Trophoblast cell (in vitro differentiated cells and primary cell): Measurements from ENCODE around the gene LPIN1.

Experiments
- DNase-seq, 2 donors: peaks; one replicate each; pipeline ENCODE4 v3.0.0-alpha.2; 2016
- H2AFZ ChIP-seq: 2 replicates; pipeline ENCODE4 v1.6.1; 2013; ENCODE audit warnings: low read length, moderate library complexity, mild to moderate bottlenecking; ENCODE audit not compliant: insufficient read depth, poor library complexity
- H2AK5ac ChIP-seq: 2 replicates; pipeline ENCODE4 v1.6.1; 2013; ENCODE audit warnings: mild to moderate bottlenecking, low read length
- H2BK120ac ChIP-seq: 2 replicates; pipeline ENCODE4 v1.6.1; 2013; ENCODE audit warnings: low read length, mild to moderate bottlenecking, moderate library complexity; ENCODE audit not compliant: insufficient read depth, poor library complexity
- H2BK12ac ChIP-seq: 2 replicates; pipeline ENCODE4 v1.6.1; 2013; ENCODE audit warnings: mild to moderate bottlenecking, low read length, moderate library complexity
- H2BK5ac ChIP-seq: 2 replicates; pipeline ENCODE4 v1.6.1; 2013; ENCODE audit warnings: low read length, low read depth, moderate library complexity, mild to moderate bottlenecking; ENCODE audit not compliant: poor library complexity
- H3K14ac ChIP-seq: 2 replicates; pipeline ENCODE4 v1.6.1; 2013; ENCODE audit warnings: mild to moderate bottlenecking, low read length
- H3K18ac ChIP-seq: 2 replicates; pipeline ENCODE4 v1.6.1; 2013; ENCODE audit warnings: mild to moderate bottlenecking, low read length
- H3K23ac ChIP-seq: 2 replicates; pipeline ENCODE4 v1.6.1; 2013; ENCODE audit warnings: low read length
- H3K27ac ChIP-seq: 2 replicates; pipeline ENCODE4 v1.5.1; 2013; ENCODE audit warnings: low read depth, mild to moderate bottlenecking, inconsistent platforms, low read length, moderate library complexity
- H3K27me3 ChIP-seq: 2 replicates; pipeline ENCODE4 v1.6.1; 2013; ENCODE audit warnings: inconsistent platforms, mild to moderate bottlenecking, low read length, moderate library complexity; ENCODE audit not compliant: insufficient read depth
- H3K36me3 ChIP-seq, 2 experiments: 1 replicate in 1 of 2; 2 replicates in 1 of 2; pipeline ENCODE4 v1.6.1; 2013; ENCODE audit warnings: low read length in 2 of 2, mild to moderate bottlenecking in 2 of 2, moderate library complexity in 1 of 2; ENCODE audit not compliant: insufficient read depth in 2 of 2, control insufficient read depth in 1 of 2
- H3K4ac ChIP-seq: 2 replicates; pipeline ENCODE4 v1.6.1; 2013; ENCODE audit warnings: low read depth, mild to moderate bottlenecking, low read length, moderate library complexity
- H3K4me1 ChIP-seq, 2 experiments: 1 replicate in 1 of 2; 2 replicates in 1 of 2; pipeline ENCODE4 v1.6.1; 2013; ENCODE audit warnings: low read length in 2 of 2, mild to moderate bottlenecking in 2 of 2, moderate library complexity in 1 of 2; ENCODE audit not compliant: insufficient read depth in 2 of 2, control insufficient read depth in 1 of 2
- H3K4me2 ChIP-seq: 2 replicates; pipeline ENCODE4 v1.6.1; 2013; ENCODE audit warnings: inconsistent platforms, mild to moderate bottlenecking, low read length, moderate library complexity
- H3K4me3 ChIP-seq: 2 replicates; pipeline ENCODE4 v1.5.1; 2013; ENCODE audit warnings: mild to moderate bottlenecking, low read depth, low read length, inconsistent platforms
- H3K79me1 ChIP-seq: one replicate; pipeline ENCODE4 v1.6.1; 2013; ENCODE audit warnings: low read length
- H3K79me2 ChIP-seq: 2 replicates; pipeline ENCODE4 v1.6.1; 2013; ENCODE audit warnings: low read length, mild to moderate bottlenecking; ENCODE audit not compliant: control insufficient read depth, insufficient read depth, poor library complexity
- H3K9ac ChIP-seq: 2 replicates; pipeline ENCODE4 v1.6.1; 2013; ENCODE audit warnings: mild to moderate bottlenecking, low read length
- H3K9me3 ChIP-seq: 2 replicates; pipeline ENCODE4 v1.6.1; 2013; ENCODE audit warnings: low read depth, mild to moderate bottlenecking, control low read depth, inconsistent platforms, low read length; ENCODE audit not compliant: insufficient read depth
- H4K12ac ChIP-seq: 2 replicates; pipeline ENCODE4 v1.6.1; 2013; ENCODE audit warnings: low read depth, mild to moderate bottlenecking, low read length, moderate library complexity
- H4K8ac ChIP-seq: 2 replicates; pipeline ENCODE4 v1.6.1; 2013; ENCODE audit warnings: low read depth, mild to moderate bottlenecking, low read length, moderate library complexity
- H4K91ac ChIP-seq: one replicate; pipeline ENCODE4 v1.6.1; 2013; ENCODE audit warnings: low read depth, mild to moderate bottlenecking, low read length, moderate library complexity
- WGBS: extraction: QIAGEN DNeasy Blood & Tissue Kit; methylation state at CpG from one replicate; pipeline ENCODE4 v1.1.7; 2013; ENCODE audit warnings: missing lambda C conversion rate; ENCODE audit not compliant: insufficient read length, insufficient coverage; ENCODE audit errors: extremely low coverage; 5-methylcytosine and 5-hydroxymethylcytosine counted together

The LPIN1 gene

DNA sequence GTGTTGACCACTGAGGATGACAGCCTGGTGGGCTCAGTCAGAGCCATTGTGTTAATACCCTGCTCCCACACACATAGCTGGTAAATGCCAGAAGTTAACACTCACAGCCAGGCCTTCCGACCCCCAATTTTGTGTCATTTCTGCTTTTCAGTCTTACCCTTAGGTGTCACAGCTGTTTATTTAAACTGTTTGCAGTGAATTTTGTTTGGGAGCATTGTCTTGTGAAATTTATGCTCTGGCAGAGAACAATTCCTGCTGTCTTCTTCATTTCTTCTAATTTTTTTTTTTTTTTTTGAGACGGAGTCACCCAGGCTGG is 8.2 kb downstream of the LPIN1 start:
- Histone ChIP-seq H4K8ac (no peak overlapping the region), H3K79me1 (no peaks in the 10 kb centered on the region), H2BK12ac (no peak overlapping the region), H3K4me2 (no peak overlapping the region), H4K12ac (no peak overlapping the region), H3K36me3 (no peaks in the 10 kb centered on the region), H3K18ac (no peak overlapping the region), H4K91ac (no peak overlapping the region), H3K4ac (no peak overlapping the region), H3K79me2 (peaks cover 3% of the 10 kb centered on the region), H3K4me3 (no peak overlapping the region), H3K27ac (no peak overlapping the region), H2BK120ac (no peak overlapping the region), H3K27me3 (no peaks in the 10 kb centered on the region), H3K9me3 (no peaks in the 10 kb centered on the region), H2AK5ac (no peak overlapping the region), H2AFZ (no peak overlapping the region), H3K9ac (no peak overlapping the region), H3K23ac (no peak overlapping the region), H3K4me1 (peaks cover under 1 to 13% of the 10 kb centered on the region in 2 experiments), H2BK5ac (no peak overlapping the region), H3K14ac (no peak overlapping the region)
- DNase-seq = no peak
- no CpG with 5 or more reads among the region's 2 CpGs for WGBS

DNA sequence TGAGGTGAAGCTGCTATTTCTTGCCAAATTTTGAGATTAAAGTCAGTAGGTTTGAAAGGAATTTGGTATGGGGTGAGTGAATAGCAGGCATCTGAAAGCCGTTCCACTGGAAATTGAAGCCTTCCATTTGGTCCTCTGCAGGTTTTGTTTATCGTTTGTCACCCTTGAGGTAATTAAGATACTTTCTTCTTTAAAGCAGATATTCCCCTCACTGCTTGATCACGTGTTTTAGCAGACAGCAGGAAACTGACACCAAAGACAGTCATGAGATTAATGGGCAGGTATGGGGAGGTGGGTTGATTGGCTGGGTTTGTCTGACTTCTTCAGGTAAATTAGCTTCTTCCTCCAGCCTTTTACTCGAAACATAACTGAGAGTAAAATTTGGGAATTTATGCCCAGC is 10.7 kb downstream of the LPIN1 start:
- no peak overlapping the region for H3K4me3 ChIP-seq
- H3K9me3 ChIP-seq = no peaks in the 10 kb centered on the region
- no peak overlapping the region for H3K9ac ChIP-seq
- WGBS = no CpG with 5 or more reads among the region's 4 CpGs
- DNase-seq = no peak
- H2BK120ac ChIP-seq = no peak overlapping the region
- H3K14ac ChIP-seq = no peak overlapping the region
- H3K23ac ChIP-seq = no peak overlapping the region
- H3K27me3 ChIP-seq = no peaks in the 10 kb centered on the region
- H3K27ac ChIP-seq = no peak overlapping the region
- no peak overlapping the region for H2BK12ac ChIP-seq
- H2AK5ac ChIP-seq = no peak overlapping the region
- H4K8ac ChIP-seq = no peak overlapping the region
- no peak overlapping the region for H2AFZ ChIP-seq
- no peak overlapping the region for H3K4ac ChIP-seq
- H3K18ac ChIP-seq = no peak overlapping the region
- H3K79me1 ChIP-seq = no peaks in the 10 kb centered on the region
- no peak overlapping the region for H4K12ac ChIP-seq
- no peak overlapping the region for H2BK5ac ChIP-seq
- H3K4me2 ChIP-seq = no peak overlapping the region
- H3K4me1 ChIP-seq = peaks cover 0 to 4% of the 10 kb centered on the region in 2 experiments
- H3K36me3 ChIP-seq = no peaks in the 10 kb centered on the region
- H4K91ac ChIP-seq = no peak overlapping the region
- H3K79me2 ChIP-seq = peaks cover 3% of the 10 kb centered on the region

- no peak overlapping the region for H3K14ac ChIP-seq
- peaks cover 0 to 5% of the 10 kb centered on the region in 2 experiments for H3K4me1 ChIP-seq
- H3K4me2 ChIP-seq = no peak overlapping the region
- H3K23ac ChIP-seq = no peak overlapping the region
- no peak overlapping the region for H3K4ac ChIP-seq
- no peak overlapping the region for H2AK5ac ChIP-seq
- H4K8ac ChIP-seq = no peak overlapping the region
- no peak for DNase-seq
- no peak overlapping the region for H4K12ac ChIP-seq
- H3K27ac ChIP-seq = no peak overlapping the region
- H2BK5ac ChIP-seq = no peak overlapping the region
- no peak overlapping the region for H2BK120ac ChIP-seq
- H3K79me1 ChIP-seq = no peaks in the 10 kb centered on the region
- no peak overlapping the region for H4K91ac ChIP-seq
- H3K27me3 ChIP-seq = no peaks in the 10 kb centered on the region
- H2AFZ ChIP-seq = no peak overlapping the region
- no peaks in the 10 kb centered on the region for H3K36me3 ChIP-seq
- no peak overlapping the region for H3K4me3 ChIP-seq
- H3K9ac ChIP-seq = no peak overlapping the region
- no peaks in the 10 kb centered on the region for H3K79me2 ChIP-seq
- H3K9me3 ChIP-seq = no peaks in the 10 kb centered on the region
- H2BK12ac ChIP-seq = no peak overlapping the region
- H3K18ac ChIP-seq = no peak overlapping the region
- WGBS = no CpG with 5 or more reads among the region's 4 CpGs
Observed at GRCh38 chr2:11758187-11758586, 11.8 kb downstream of the LPIN1 start.

DNA sequence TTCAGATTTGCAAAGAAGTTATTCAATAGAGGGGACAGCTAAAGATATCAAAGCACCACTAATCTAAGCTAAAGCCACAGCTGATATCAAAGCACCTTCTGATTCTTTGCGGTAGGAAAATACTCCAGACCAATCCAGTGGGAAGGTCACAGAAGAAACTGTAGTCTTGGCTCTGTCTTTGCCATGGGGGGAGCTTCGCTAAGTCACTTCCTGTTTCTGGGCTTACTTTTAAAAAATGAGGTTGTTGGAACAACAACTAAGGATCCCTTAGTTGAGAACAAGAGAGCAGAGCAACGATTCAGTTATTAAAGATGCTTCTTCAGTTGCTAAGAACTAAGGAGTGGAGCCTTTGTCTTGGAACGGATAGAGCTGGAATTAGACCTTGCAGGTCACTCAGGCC is 12.2 kb downstream of the LPIN1 start:
- H2BK5ac ChIP-seq = no peak overlapping the region
- no CpG with 5 or more reads among the region's 4 CpGs for WGBS
- no peak overlapping the region for H2BK12ac ChIP-seq
- no peak for DNase-seq
- no peak overlapping the region for H3K14ac ChIP-seq
- no peak overlapping the region for H2AK5ac ChIP-seq
- H3K9me3 ChIP-seq = no peaks in the 10 kb centered on the region
- H3K18ac ChIP-seq = no peak overlapping the region
- no peak overlapping the region for H4K8ac ChIP-seq
- H3K4me2 ChIP-seq = no peak overlapping the region
- no peak overlapping the region for H3K4ac ChIP-seq
- H4K91ac ChIP-seq = no peak overlapping the region
- no peak overlapping the region for H3K27ac ChIP-seq
- no peak overlapping the region for H4K12ac ChIP-seq
- H3K79me1 ChIP-seq = no peaks in the 10 kb centered on the region
- H2AFZ ChIP-seq = no peak overlapping the region
- H3K79me2 ChIP-seq = no peaks in the 10 kb centered on the region
- H3K27me3 ChIP-seq = no peaks in the 10 kb centered on the region
- no peak overlapping the region for H3K23ac ChIP-seq
- no peak overlapping the region for H3K9ac ChIP-seq
- H3K4me1 ChIP-seq = peaks cover 0 to 2% of the 10 kb centered on the region in 2 experiments
- no peak overlapping the region for H3K4me3 ChIP-seq
- H2BK120ac ChIP-seq = no peak overlapping the region
- H3K36me3 ChIP-seq = no peaks in the 10 kb centered on the region
